Heart left ventricle (tissue), 13 donors: ENCODE measurements around the gene RALGPS1.

Source experiments
- POLR2A ChIP-seq, 2 donors: fragments of 450-650 bp; IDR thresholded peaks; one replicate each; pipeline ENCODE4 v1.6.1; 2017; ENCODE audit warnings: antibody characterized with exemption in 2 of 2, mild to moderate bottlenecking in 2 of 2, moderate library complexity in 2 of 2
- TF ChIP-seq, protein P1 (sequence below), 12 donors: fragments of 200-600 bp; sonication (generic) in 4 of 12; IDR thresholded peaks; one replicate each; pipeline versions ENCODE4 v1.5.0 to v1.8.0; 2018 to 2022; ENCODE audit warnings: antibody characterized with exemption in 12 of 12, mild to moderate bottlenecking in 5 of 12
- donor health status: ischemic (EF 13 %, LVEDD 7.1; RV severe dilation, severe dysfunction).
- donor health status: DM: no; HTN: yes; CAD: no.
- donor health status: DM: no; HTN: no; CAD: no.
- donor health status: ischemic (EF 25% LVEDD 6.9; RV normal size, moderate dysfunction).
- donor health status: ischemic (EF 25% LVEDD 5.7; RV mildly dilated, moderate dysfunction).
- donor health status: ischemic (EF 35%, LVEDD 5.7; RV mildly dilated, moderate dysfunction).
- donor health status: nonischemic (EF 11% LVEDD 7.7; RV severe dilation, severe dysfunction).
- donor health status: DM: yes; HTN: yes; CAD: no.
- donor health status: PGD.
- donor health status: ischemic (EF 29% LVEDD 5.4; RV normal size, mild dysfunction).
- donor health status: nonischemic (EF 23%, LVEDD 6.1; RV moderate dilation, normal function).

DNA sequence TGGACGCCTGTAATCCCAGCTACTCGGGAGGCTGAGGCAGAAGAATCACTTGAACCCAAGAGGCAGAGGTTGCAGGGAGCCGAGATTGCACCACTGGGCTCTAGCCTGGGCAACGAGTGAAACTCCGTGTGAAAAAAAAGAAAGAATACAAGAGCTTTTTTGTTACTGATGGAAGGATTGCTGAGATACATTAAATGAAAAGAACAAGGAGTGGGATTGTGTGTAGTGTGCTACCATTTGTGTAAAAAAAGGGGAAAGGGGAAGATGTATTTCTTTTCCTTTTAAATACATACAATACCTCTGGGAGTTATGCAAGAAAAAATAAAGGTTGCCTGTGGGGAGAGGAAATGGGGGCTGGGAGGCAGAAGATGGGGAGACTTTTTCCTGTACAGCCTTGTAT lies 335.3 kb downstream of the RALGPS1 start:
- TF ChIP-seq, protein P1, sequence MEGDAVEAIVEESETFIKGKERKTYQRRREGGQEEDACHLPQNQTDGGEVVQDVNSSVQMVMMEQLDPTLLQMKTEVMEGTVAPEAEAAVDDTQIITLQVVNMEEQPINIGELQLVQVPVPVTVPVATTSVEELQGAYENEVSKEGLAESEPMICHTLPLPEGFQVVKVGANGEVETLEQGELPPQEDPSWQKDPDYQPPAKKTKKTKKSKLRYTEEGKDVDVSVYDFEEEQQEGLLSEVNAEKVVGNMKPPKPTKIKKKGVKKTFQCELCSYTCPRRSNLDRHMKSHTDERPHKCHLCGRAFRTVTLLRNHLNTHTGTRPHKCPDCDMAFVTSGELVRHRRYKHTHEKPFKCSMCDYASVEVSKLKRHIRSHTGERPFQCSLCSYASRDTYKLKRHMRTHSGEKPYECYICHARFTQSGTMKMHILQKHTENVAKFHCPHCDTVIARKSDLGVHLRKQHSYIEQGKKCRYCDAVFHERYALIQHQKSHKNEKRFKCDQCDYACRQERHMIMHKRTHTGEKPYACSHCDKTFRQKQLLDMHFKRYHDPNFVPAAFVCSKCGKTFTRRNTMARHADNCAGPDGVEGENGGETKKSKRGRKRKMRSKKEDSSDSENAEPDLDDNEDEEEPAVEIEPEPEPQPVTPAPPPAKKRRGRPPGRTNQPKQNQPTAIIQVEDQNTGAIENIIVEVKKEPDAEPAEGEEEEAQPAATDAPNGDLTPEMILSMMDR (IDR thresholded peaks at IDR 0.05), result no peak
- no peak for TF ChIP-seq POLR2A (IDR thresholded peaks at IDR 0.05)
